KMS-11 (cell line): ENCODE data around the gene FBLIM1.

Source experiments
- H2AFZ ChIP-seq: fragments of 200-600 bp; sonication (generic); 2 replicates; pipeline ENCODE4 v1.6.1; 2016; ENCODE audit warnings: antibody characterized with exemption, mixed run types, low read depth
- H3K27ac ChIP-seq: fragments of 200-600 bp; sonication (generic); 2 replicates; pipeline ENCODE4 v1.6.1; 2016; ENCODE audit warnings: mild to moderate bottlenecking, mixed run types
- H3K27me3 ChIP-seq: fragments of 200-600 bp; sonication (generic); 2 replicates; pipeline ENCODE4 v1.6.1; 2017; ENCODE audit warnings: mild to moderate bottlenecking, low read depth, mixed run types, moderate library complexity; ENCODE audit not compliant: insufficient read depth
- H3K36me3 ChIP-seq: fragments of 200-600 bp; sonication (generic); 2 replicates; pipeline ENCODE4 v1.6.1; 2017; ENCODE audit warnings: mild to moderate bottlenecking, mixed run types; ENCODE audit not compliant: insufficient read depth
- H3K4me1 ChIP-seq: fragments of 200-600 bp; sonication (generic); 2 replicates; pipeline ENCODE4 v1.6.1; 2016; ENCODE audit warnings: mild to moderate bottlenecking, low read depth, mixed run types; ENCODE audit not compliant: poor library complexity, severe bottlenecking
- H3K4me2 ChIP-seq: fragments of 200-600 bp; sonication (generic); 2 replicates; pipeline ENCODE4 v1.7.0; 2016; ENCODE audit warnings: mild to moderate bottlenecking, mixed run types
- H3K4me3 ChIP-seq: fragments of 200-600 bp; sonication (generic); IDR thresholded peaks from 2 replicates; pipeline ENCODE4 v1.6.1; 2017; ENCODE audit warnings: low read depth, low read length, mixed read lengths; ENCODE audit not compliant: insufficient read depth
- H3K79me2 ChIP-seq: fragments of 200-600 bp; sonication (generic); 2 replicates; pipeline ENCODE4 v1.6.1; 2016; ENCODE audit warnings: low read depth, mixed run types; ENCODE audit not compliant: insufficient read depth
- H3K9ac ChIP-seq: fragments of 200-600 bp; sonication (generic); 2 replicates; pipeline ENCODE4 v1.6.1; 2016; ENCODE audit warnings: mild to moderate bottlenecking, mixed run types
- H4K20me1 ChIP-seq: fragments of 200-600 bp; sonication (generic); 2 replicates; pipeline ENCODE4 v1.6.1; 2016; ENCODE audit warnings: mild to moderate bottlenecking, mixed run types; ENCODE audit not compliant: insufficient read depth
- TF ChIP-seq, protein P1 (sequence below): fragments of 200-600 bp; sonication (generic); conservative IDR thresholded peaks from 2 replicates; pipeline ENCODE4 v1.6.1; 2017; ENCODE audit warnings: low read depth, mild to moderate bottlenecking, antibody characterized with exemption, low read length, moderate library complexity, mixed read lengths

Gene FBLIM1

GRCh38 chr1:15770313-15770962 is 11.8 kb downstream of the FBLIM1 start:
- TF ChIP-seq, protein P1, sequence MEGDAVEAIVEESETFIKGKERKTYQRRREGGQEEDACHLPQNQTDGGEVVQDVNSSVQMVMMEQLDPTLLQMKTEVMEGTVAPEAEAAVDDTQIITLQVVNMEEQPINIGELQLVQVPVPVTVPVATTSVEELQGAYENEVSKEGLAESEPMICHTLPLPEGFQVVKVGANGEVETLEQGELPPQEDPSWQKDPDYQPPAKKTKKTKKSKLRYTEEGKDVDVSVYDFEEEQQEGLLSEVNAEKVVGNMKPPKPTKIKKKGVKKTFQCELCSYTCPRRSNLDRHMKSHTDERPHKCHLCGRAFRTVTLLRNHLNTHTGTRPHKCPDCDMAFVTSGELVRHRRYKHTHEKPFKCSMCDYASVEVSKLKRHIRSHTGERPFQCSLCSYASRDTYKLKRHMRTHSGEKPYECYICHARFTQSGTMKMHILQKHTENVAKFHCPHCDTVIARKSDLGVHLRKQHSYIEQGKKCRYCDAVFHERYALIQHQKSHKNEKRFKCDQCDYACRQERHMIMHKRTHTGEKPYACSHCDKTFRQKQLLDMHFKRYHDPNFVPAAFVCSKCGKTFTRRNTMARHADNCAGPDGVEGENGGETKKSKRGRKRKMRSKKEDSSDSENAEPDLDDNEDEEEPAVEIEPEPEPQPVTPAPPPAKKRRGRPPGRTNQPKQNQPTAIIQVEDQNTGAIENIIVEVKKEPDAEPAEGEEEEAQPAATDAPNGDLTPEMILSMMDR = no peak
- Histone ChIP-seq H3K4me1 (no peaks in the 10 kb centered on the region), H3K9ac (no peak overlapping the region), H2AFZ (no peak overlapping the region), H3K27ac (no peak overlapping the region), H3K79me2 (no peaks in the 10 kb centered on the region), H3K4me3 (no peak overlapping the region), H3K27me3 (no peaks in the 10 kb centered on the region), H3K4me2 (no peak overlapping the region), H3K36me3 (no peaks in the 10 kb centered on the region), H4K20me1 (no peaks in the 10 kb centered on the region)

GRCh38 chr1:15771836-15772515 is 13.4 kb downstream of the FBLIM1 start:
- H3K4me3 ChIP-seq = no peak overlapping the region
- no peak overlapping the region for H3K9ac ChIP-seq
- H3K4me1 ChIP-seq = no peaks in the 10 kb centered on the region
- TF ChIP-seq, protein P1 = no peak
- H3K27ac ChIP-seq = no peak overlapping the region
- H3K27me3 ChIP-seq = no peaks in the 10 kb centered on the region
- no peaks in the 10 kb centered on the region for H3K36me3 ChIP-seq
- no peak overlapping the region for H2AFZ ChIP-seq
- no peaks in the 10 kb centered on the region for H3K79me2 ChIP-seq
- H4K20me1 ChIP-seq = no peaks in the 10 kb centered on the region
- H3K4me2 ChIP-seq = no peak overlapping the region

DNA sequence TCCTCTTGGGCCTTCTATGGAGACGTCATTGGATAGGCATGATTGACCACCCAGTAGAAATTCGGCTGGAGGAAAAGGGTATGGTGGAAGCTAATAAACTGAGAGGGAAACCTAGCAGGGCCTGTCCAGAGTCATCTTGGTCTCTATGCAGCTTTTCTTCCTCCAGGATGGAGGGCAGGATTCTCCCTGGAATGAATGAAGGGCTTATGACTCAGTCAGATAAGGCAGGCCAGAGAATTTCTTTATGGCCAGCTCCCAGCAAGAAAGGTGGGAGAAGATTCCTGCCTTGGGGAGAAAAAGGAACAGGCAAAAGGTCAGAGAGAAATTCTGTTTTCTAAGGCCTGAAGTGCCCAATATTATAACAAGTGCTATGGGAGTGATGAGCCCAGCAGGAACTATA is 17.1 kb downstream of the FBLIM1 start:
- Histone ChIP-seq H3K4me1 (peaks cover 5% of the 10 kb centered on the region), H4K20me1 (no peaks in the 10 kb centered on the region), H3K79me2 (no peaks in the 10 kb centered on the region), H3K27ac (no peak overlapping the region), H3K27me3 (no peaks in the 10 kb centered on the region), H2AFZ (no peak overlapping the region), H3K9ac (no peak overlapping the region), H3K36me3 (no peaks in the 10 kb centered on the region), H3K4me3 (no peak overlapping the region), H3K4me2 (no peak overlapping the region)
- TF ChIP-seq, protein P1 = no peak

GRCh38 chr1:15777909-15778707 is 19.5 kb downstream of the FBLIM1 start:
- no peaks in the 10 kb centered on the region for H3K36me3 ChIP-seq
- no peak overlapping the region for H3K27ac ChIP-seq
- no peaks in the 10 kb centered on the region for H3K27me3 ChIP-seq
- H3K4me2 ChIP-seq = no peak overlapping the region
- no peak overlapping the region for H3K4me3 ChIP-seq
- H2AFZ ChIP-seq = no peak overlapping the region
- H3K79me2 ChIP-seq = no peaks in the 10 kb centered on the region
- H4K20me1 ChIP-seq = no peaks in the 10 kb centered on the region
- H3K9ac ChIP-seq = no peak overlapping the region
- TF ChIP-seq, protein P1 = no peak
- H3K4me1 ChIP-seq = peaks cover 7% of the 10 kb centered on the region
